Nephron progenitor cell (in vitro differentiated cells): ENCODE results near the gene TPX2.

Experiments
- DNase-seq: peaks from one replicate; pipeline ENCODE4 v3.0.0; 2021
- H3K27ac Mint-ChIP-seq: 2 replicates; pipeline ENCODE4 v1.8.0; 2021; ENCODE audit warnings: mild to moderate bottlenecking, moderate library complexity, mixed read lengths
- H3K27me3 Mint-ChIP-seq: 2 replicates; pipeline ENCODE4 v1.8.0; 2021; ENCODE audit warnings: mild to moderate bottlenecking, low read depth, mixed read lengths; ENCODE audit not compliant: poor library complexity
- H3K36me3 Mint-ChIP-seq: 2 replicates; pipeline ENCODE4 v1.8.0; 2021; ENCODE audit warnings: low read depth, mixed read lengths
- H3K4me1 Mint-ChIP-seq: 2 replicates; pipeline ENCODE4 v1.8.0; 2021; ENCODE audit warnings: mixed read lengths
- H3K4me3 Mint-ChIP-seq: 2 replicates; pipeline ENCODE4 v1.8.0; 2021; ENCODE audit warnings: mild to moderate bottlenecking, moderate library complexity, mixed read lengths
- H3K9me3 Mint-ChIP-seq: 2 replicates; pipeline ENCODE4 v1.8.0; 2021; ENCODE audit warnings: mild to moderate bottlenecking, moderate library complexity, mixed read lengths
- TF ChIP-seq, protein P1 (sequence below): fragments of 200-600 bp; sonication (generic); IDR thresholded peaks from 2 replicates; pipeline ENCODE4 v1.5.0; 2021; ENCODE audit warnings: antibody characterized with exemption

TPX2 gene

DNA sequence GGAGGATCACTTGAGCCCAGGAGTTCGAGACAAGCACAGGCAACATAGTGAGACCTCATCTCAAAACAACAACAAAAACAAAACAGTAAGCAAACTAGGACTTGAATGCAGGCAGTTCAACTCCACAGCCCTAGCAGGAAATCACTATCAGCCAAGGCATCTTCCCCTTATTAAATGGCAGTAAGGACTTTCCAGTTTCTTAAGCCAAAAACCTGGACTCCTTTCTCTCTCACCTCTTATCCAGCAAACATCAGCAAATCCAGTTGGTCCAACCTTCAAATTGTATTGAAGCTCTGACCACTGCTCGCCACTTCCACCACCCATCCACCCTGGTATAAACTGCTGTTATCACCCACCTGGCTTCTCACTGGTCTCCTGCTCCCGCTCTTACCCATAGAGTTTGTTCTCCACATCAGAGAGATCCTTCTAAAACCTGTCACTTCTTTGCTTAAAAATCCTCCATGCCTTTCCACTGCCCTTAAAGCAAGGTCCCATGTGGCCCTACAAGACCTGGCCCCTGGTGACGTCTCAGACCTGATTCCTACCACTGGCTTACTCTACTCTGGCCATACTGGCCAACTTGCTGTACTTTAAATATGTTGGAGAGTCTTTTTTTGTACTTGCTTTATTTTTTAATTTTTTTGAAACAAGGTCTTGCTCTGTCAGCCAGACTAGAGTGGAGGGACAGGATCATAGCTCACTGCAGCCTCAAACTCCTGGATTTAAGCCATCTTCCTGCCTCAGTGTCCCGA is 44.1 kb upstream of the TPX2 start:
- H3K4me1 Mint-ChIP-seq = peaks cover 50% of the 10 kb centered on the region
- no peak for DNase-seq
- H3K36me3 Mint-ChIP-seq = peaks cover 23% of the 10 kb centered on the region
- H3K9me3 Mint-ChIP-seq = no peaks in the 10 kb centered on the region
- peaks cover 3% of the 10 kb centered on the region for H3K27me3 Mint-ChIP-seq
- no peak overlapping the region for H3K4me3 Mint-ChIP-seq
- TF ChIP-seq, protein P1, sequence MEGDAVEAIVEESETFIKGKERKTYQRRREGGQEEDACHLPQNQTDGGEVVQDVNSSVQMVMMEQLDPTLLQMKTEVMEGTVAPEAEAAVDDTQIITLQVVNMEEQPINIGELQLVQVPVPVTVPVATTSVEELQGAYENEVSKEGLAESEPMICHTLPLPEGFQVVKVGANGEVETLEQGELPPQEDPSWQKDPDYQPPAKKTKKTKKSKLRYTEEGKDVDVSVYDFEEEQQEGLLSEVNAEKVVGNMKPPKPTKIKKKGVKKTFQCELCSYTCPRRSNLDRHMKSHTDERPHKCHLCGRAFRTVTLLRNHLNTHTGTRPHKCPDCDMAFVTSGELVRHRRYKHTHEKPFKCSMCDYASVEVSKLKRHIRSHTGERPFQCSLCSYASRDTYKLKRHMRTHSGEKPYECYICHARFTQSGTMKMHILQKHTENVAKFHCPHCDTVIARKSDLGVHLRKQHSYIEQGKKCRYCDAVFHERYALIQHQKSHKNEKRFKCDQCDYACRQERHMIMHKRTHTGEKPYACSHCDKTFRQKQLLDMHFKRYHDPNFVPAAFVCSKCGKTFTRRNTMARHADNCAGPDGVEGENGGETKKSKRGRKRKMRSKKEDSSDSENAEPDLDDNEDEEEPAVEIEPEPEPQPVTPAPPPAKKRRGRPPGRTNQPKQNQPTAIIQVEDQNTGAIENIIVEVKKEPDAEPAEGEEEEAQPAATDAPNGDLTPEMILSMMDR = no peak
- no peak overlapping the region for H3K27ac Mint-ChIP-seq

DNA sequence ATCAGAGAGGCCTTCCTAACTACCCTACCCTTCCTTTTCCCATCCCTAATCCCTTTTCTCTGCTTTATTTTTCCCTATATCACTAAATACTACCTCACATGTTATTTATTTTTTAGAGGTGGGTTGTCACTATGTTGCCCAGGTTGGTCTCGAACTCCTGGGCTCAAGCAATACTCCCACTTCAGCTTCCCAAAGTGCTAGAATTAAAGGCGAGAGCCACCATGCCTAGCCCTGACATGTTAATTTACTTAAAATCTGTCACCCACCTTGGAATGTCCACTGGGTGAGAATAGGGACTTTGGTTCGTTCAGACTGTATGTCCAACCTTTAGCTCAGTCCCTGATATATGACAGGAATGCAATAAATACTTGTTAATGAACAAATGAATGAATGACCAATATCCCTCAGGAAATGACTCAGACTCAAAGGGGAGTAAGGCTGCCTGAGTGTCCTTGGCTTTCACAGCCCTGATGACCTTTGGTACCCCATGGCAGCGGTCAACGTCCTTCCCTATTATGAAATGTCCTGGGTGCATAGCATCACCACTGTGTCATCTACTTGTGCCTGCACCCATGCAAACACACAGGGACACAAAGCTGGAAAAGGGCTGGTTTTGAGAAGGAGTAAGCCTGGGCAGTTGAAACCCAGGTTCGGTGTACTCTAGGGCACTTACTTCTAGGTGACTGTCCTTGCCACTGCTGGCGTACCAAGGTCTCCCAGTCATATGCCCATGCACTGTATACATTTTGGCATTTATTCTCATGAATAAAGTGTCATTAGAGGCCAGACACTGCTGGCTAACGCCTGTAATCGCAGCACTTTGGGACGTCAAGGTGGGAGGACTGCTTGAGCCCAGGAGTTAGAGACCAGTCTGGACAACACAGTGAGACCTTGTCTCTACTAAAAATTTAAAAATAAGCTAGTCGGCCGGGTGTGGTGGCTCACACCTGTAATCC is 43.0 kb upstream of the TPX2 start:
- TF ChIP-seq, protein P1 = no peak
- no peak overlapping the region for H3K27ac Mint-ChIP-seq
- peaks cover 26% of the 10 kb centered on the region for H3K36me3 Mint-ChIP-seq

DNA sequence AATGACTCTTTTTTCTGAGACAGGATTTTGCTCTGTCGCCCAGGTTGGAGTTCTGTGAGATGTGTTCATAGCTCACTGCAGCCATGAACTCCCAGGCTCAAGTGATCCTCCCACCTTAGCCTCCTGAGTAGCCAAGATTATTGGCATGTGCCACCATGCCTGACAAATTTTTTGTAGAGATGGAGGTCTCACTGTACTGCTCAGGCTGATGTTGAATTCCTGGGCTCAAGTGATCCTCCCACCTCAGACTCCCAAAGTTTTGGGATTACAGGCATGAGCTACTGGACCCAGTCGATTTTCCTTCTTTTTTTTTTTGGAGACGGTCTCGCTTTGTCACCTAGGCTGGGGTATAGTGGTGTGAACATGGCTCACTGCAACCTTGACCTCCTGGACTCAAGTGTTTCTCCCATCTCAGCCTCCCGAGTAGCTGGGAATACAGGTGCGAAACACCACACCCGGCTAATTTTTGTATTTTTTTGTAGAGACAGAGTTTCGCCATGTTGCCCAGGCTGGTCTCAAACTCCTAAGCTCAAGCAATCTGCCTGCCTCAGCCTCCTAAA is 40.8 kb upstream of the TPX2 start:
- TF ChIP-seq, protein P1 = no peak
- Mint-ChIP-seq H3K36me3 (peaks cover 37% of the 10 kb centered on the region), H3K9me3 (no peaks in the 10 kb centered on the region), H3K4me1 (peaks cover 38% of the 10 kb centered on the region), H3K27ac (peak overlapping the region; percentile 72), H3K4me3 (no peak overlapping the region), H3K27me3 (no peaks in the 10 kb centered on the region)
- DNase-seq = no peak

More for the DNA sequence above, 43.0 kb upstream of the TPX2 start:
- no peak overlapping the region for H3K4me3 Mint-ChIP-seq
- H3K9me3 Mint-ChIP-seq = no peaks in the 10 kb centered on the region
- DNase-seq = no peak
- H3K27me3 Mint-ChIP-seq = peaks cover 3% of the 10 kb centered on the region
- peaks cover 50% of the 10 kb centered on the region for H3K4me1 Mint-ChIP-seq

DNA sequence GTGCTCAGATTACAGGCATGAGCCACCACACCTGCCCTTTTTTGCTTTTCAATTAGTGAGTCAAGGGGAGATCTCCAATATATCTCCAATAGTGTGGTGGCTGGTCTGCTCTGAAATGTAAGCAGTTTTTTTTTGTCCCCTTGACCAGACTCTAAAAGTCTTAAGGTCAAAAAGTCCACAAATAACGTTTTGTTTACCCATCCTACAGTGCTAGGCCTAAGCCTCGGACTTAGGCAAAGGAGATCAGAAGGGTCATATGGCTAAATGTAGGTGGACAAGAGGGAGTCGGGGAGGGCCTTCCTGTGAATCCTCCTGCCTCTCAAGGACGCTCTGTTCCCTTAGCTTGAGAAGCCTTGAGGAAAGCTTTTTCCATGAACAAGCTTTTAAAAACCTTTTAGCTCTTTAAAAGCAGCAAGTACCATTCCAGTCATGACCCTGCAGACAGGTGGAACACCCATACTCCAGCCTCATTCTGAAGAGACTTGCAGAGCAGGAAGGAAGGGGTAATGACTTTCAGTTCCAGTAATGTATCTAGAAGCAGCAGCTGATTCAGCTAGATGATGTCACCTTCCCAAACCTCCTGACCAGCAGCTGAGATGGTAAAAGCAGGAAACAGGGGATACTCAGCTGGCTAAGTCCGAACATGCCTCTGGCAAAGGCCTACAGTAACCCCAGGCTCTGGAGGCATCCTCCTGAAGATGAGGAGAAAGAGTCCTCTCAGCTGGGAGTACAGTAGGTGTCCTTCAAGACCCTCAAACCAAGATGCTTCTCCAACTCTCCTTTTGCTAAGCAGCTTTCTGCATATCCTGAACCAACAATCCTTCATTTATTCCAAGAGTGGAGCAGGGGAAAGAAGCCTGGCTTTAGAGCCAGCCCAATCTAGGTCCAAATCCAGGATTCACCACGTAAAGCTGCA is 40.0 kb upstream of the TPX2 start:
- peak overlapping the region; percentile 72 for H3K27ac Mint-ChIP-seq
- TF ChIP-seq, protein P1 = no peak
- H3K36me3 Mint-ChIP-seq = peaks cover 37% of the 10 kb centered on the region
- peaks cover 35% of the 10 kb centered on the region for H3K4me1 Mint-ChIP-seq
- H3K27me3 Mint-ChIP-seq = no peaks in the 10 kb centered on the region
- no peaks in the 10 kb centered on the region for H3K9me3 Mint-ChIP-seq
- H3K4me3 Mint-ChIP-seq = no peak overlapping the region
- DNase-seq = no peak
